Astrocyte (in vitro differentiated cells and primary cell): ENCODE data around the gene SOBP. TPM values are rescaled to one million over a fixed set of nuclear protein-coding genes. Genes with fewer than 3 reads are reported as not detected.
"Not testable (repeated sequence)": the region's sequence is repeated elsewhere in the genome, so short reads cannot be mapped to it uniquely, and the experiment has no call there.

ENCODE experiments used
- DNase-seq: peaks from one replicate; pipeline ENCODE4 v3.0.0-alpha.2; 2010; ENCODE audit warnings: low read depth
- FAIRE-seq: peaks from 2 replicates; lab custom pipeline; 2011; peaks lifted over from hg19 to GRCh38; lab: Jason Lieb, UNC
- H2AFZ ChIP-seq: 2 replicates; pipeline ENCODE4 v1.6.0; 2012; ENCODE audit warnings: low read depth, low read length, inconsistent platforms
- H3K27ac ChIP-seq: 2 replicates; pipeline ENCODE4 v1.5.1; 2011; ENCODE audit warnings: low read depth, low read length, inconsistent platforms
- H3K27me3 ChIP-seq: 2 replicates; pipeline ENCODE4 v1.6.0; 2011; ENCODE audit warnings: low read length, inconsistent platforms; ENCODE audit not compliant: insufficient read depth
- H3K36me3 ChIP-seq: 2 replicates; pipeline ENCODE4 v1.5.1; 2011; ENCODE audit warnings: low read length, inconsistent platforms; ENCODE audit not compliant: insufficient read depth
- H3K4me1 ChIP-seq: 2 replicates; pipeline ENCODE4 v1.5.1; 2011; ENCODE audit warnings: low read length, inconsistent platforms; ENCODE audit not compliant: insufficient read depth
- H3K4me2 ChIP-seq: 2 replicates; pipeline ENCODE4 v1.6.0; 2012; ENCODE audit warnings: low read length, inconsistent platforms
- H3K4me3 ChIP-seq: 2 replicates; pipeline ENCODE4 v1.5.1; 2011; ENCODE audit warnings: low read depth, mild to moderate bottlenecking, low read length, inconsistent platforms; ENCODE audit not compliant: insufficient read depth
- H3K79me2 ChIP-seq: 2 replicates; pipeline ENCODE4 v1.6.0; 2012; ENCODE audit warnings: mild to moderate bottlenecking, low read length, inconsistent platforms; ENCODE audit not compliant: insufficient read depth
- H3K9ac ChIP-seq: 2 replicates; pipeline ENCODE4 v1.6.0; 2012; ENCODE audit warnings: mild to moderate bottlenecking, low read length, inconsistent platforms
- H3K9me3 ChIP-seq: 2 replicates; pipeline ENCODE4 v1.5.1; 2012; ENCODE audit warnings: low read depth, mild to moderate bottlenecking, low read length, inconsistent platforms; ENCODE audit not compliant: insufficient read depth
- H4K20me1 ChIP-seq: 2 replicates; pipeline ENCODE4 v1.6.0; 2012; ENCODE audit warnings: low read length, inconsistent platforms; ENCODE audit not compliant: insufficient read depth
- H3K27ac Mint-ChIP-seq: one replicate; pipeline ENCODE4 v1.8.0; 2021; ENCODE audit warnings: mild to moderate bottlenecking, mixed read lengths; ENCODE audit not compliant: unreplicated experiment
- H3K27me3 Mint-ChIP-seq: one replicate; pipeline ENCODE4 v1.8.0; 2021; ENCODE audit warnings: low read depth, mixed read lengths; ENCODE audit not compliant: unreplicated experiment
- H3K36me3 Mint-ChIP-seq: one replicate; pipeline ENCODE4 v1.8.0; 2021; ENCODE audit warnings: low read depth, mixed read lengths; ENCODE audit not compliant: unreplicated experiment
- H3K4me1 Mint-ChIP-seq: one replicate; pipeline ENCODE4 v1.8.0; 2021; ENCODE audit warnings: low read depth, mixed read lengths; ENCODE audit not compliant: unreplicated experiment
- H3K4me3 Mint-ChIP-seq: one replicate; pipeline ENCODE4 v1.8.0; 2021; ENCODE audit warnings: mild to moderate bottlenecking, moderate library complexity, mixed read lengths; ENCODE audit not compliant: unreplicated experiment
- H3K9me3 Mint-ChIP-seq: one replicate; pipeline ENCODE4 v1.8.0; 2021; ENCODE audit warnings: mild to moderate bottlenecking, mixed read lengths; ENCODE audit not compliant: unreplicated experiment
- CTCF ChIP-seq: IDR thresholded peaks from 2 replicates; pipeline ENCODE4 v1.5.1; 2011; ENCODE audit warnings: low read depth, mild to moderate bottlenecking, inconsistent platforms, low read length, moderate library complexity; ENCODE audit not compliant: insufficient read depth
- EZH2 ChIP-seq: IDR thresholded peaks from 2 replicates; pipeline ENCODE4 v1.6.1; 2012; ENCODE audit warnings: mild to moderate bottlenecking, low read length, inconsistent platforms; ENCODE audit not compliant: insufficient read depth
- total RNA-seq: library from RNA; stranded (reverse); gene quantifications from 2 replicates; pipeline ENCODE4 v1.2.1, GENCODE V29; 2021

SOBP gene
- total RNA-seq, 1 donor from 2014 or later: 4.7 TPM

- H3K36me3 Mint-ChIP-seq: no peaks in the 10 kb centered on the region
- no peak for FAIRE-seq
These were observed 23.9 kb upstream of the SOBP start for GRCh38 chr6:107466062-107466461.

GRCh38 chr6:107470364-107470763 is 19.6 kb upstream of the SOBP start:
- no peak overlapping the region for H3K9ac ChIP-seq
- FAIRE-seq (no peak), DNase-seq (no peak)
- Mint-ChIP-seq H3K36me3 (no peaks in the 10 kb centered on the region), H3K4me3 (no peak overlapping the region), H3K4me1 (no peaks in the 10 kb centered on the region), H3K27ac (no peak overlapping the region), H3K9me3 (no peaks in the 10 kb centered on the region), H3K27me3 (no peaks in the 10 kb centered on the region)
- H3K36me3 ChIP-seq: no peaks in the 10 kb centered on the region
- peaks cover 16% of the 10 kb centered on the region for H3K27me3 ChIP-seq
- H4K20me1 ChIP-seq: no peaks in the 10 kb centered on the region
- no peaks in the 10 kb centered on the region for H3K9me3 ChIP-seq
- no peak overlapping the region for H3K4me2 ChIP-seq
- no peak overlapping the region for H3K4me3 ChIP-seq
- no peak overlapping the region for H2AFZ ChIP-seq
- no peaks in the 10 kb centered on the region for H3K79me2 ChIP-seq
- TF ChIP-seq CTCF (no peak), EZH2 (no peak)
- no peaks in the 10 kb centered on the region for H3K4me1 ChIP-seq
- H3K27ac ChIP-seq: no peak overlapping the region

More at GRCh38 chr6:107466062-107466461, 23.9 kb upstream of the SOBP start:
- Mint-ChIP-seq H3K27me3 (no peaks in the 10 kb centered on the region), H3K9me3 (no peaks in the 10 kb centered on the region), H3K27ac (no peak overlapping the region), H3K4me3 (no peak overlapping the region), H3K4me1 (no peaks in the 10 kb centered on the region)
- Histone ChIP-seq H3K4me1 (no peaks in the 10 kb centered on the region), H3K27ac (no peak overlapping the region), H3K27me3 (peaks cover 13% of the 10 kb centered on the region), H3K4me3 (no peak overlapping the region), H4K20me1 (no peaks in the 10 kb centered on the region), H2AFZ (no peak overlapping the region), H3K9ac (no peak overlapping the region), H3K36me3 (no peaks in the 10 kb centered on the region), H3K79me2 (no peaks in the 10 kb centered on the region), H3K9me3 (no peaks in the 10 kb centered on the region), H3K4me2 (no peak overlapping the region)
- TF ChIP-seq EZH2: no peak
- no peak for TF ChIP-seq CTCF
- no peak for DNase-seq

- Mint-ChIP-seq H3K27ac (no peak overlapping the region), H3K4me1 (no peaks in the 10 kb centered on the region), H3K36me3 (no peaks in the 10 kb centered on the region), H3K4me3 (no peak overlapping the region), H3K9me3 (no peaks in the 10 kb centered on the region), H3K27me3 (no peaks in the 10 kb centered on the region)
- Histone ChIP-seq H3K27ac (no peak overlapping the region), H3K9ac (no peak overlapping the region), H3K36me3 (no peaks in the 10 kb centered on the region), H4K20me1 (no peaks in the 10 kb centered on the region), H3K9me3 (no peaks in the 10 kb centered on the region), H3K79me2 (no peaks in the 10 kb centered on the region), H3K4me3 (no peak overlapping the region), H3K4me1 (no peaks in the 10 kb centered on the region), H3K27me3 (peaks cover 3% of the 10 kb centered on the region), H3K4me2 (no peak overlapping the region), H2AFZ (no peak overlapping the region)
- DNase-seq (no peak), FAIRE-seq (no peak)
- TF ChIP-seq EZH2: no peak
- no peak for TF ChIP-seq CTCF
These were observed 16.3 kb upstream of the SOBP start for GRCh38 chr6:107473660-107474059.

DNA sequence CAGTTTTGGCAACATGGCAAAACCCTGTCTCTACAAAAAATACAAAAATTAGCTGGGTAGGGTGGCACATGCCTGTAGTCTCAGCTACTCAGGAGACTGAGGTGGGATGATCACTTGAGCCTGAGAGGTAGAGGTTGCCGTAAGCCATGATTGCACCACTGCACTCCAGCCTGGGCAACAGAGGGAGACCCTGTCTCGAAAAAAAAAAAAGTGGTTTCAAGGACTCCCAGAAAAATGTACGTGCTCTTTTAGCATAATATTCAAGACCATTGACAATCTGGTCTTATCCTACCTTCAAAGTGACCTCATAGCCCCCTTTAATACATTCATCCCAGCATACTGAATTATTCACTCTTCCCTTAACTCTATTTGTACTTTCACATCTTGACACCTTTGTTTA is 14.6 kb upstream of the SOBP start:
- not testable (repeated sequence) for H3K36me3 Mint-ChIP-seq, H3K27me3 Mint-ChIP-seq, H3K4me3 ChIP-seq, H3K4me1 ChIP-seq, H3K27me3 ChIP-seq, H3K27ac Mint-ChIP-seq, H3K4me2 ChIP-seq, H3K36me3 ChIP-seq, H3K79me2 ChIP-seq, DNase-seq, H3K4me1 Mint-ChIP-seq, H2AFZ ChIP-seq, H3K9ac ChIP-seq, H3K4me3 Mint-ChIP-seq, H3K9me3 Mint-ChIP-seq, H3K9me3 ChIP-seq, H3K27ac ChIP-seq, H4K20me1 ChIP-seq
- peak; percentile 20 for FAIRE-seq
